K562 (cell line): ENCODE results near the gene ANKLE1. TPM values are rescaled to one million over a fixed set of nuclear protein-coding genes. Genes with fewer than 3 reads are reported as not detected.
A peak's percentile ranks its signal among the peaks of the same experiment; 100 is the strongest.

ENCODE experiments used
- BRCA1 ChIP-seq, 2 experiments: fragments of 450-650 bp in 1 of 2; sonication (generic) in 1 of 2; formaldehyde crosslinking in 1 of 2; IDR thresholded peaks; 2 replicates each; pipeline versions ENCODE4 v1.5.0 to v1.6.1; 2017 to 2020; ENCODE audit warnings: mild to moderate bottlenecking in 1 of 2, missing genetic modification reagents in 1 of 2
- FOXP1 ChIP-seq: sonication (generic); formaldehyde crosslinking; IDR thresholded peaks from 2 replicates; pipeline ENCODE4 v1.8.0; 2022; ENCODE audit warnings: mild to moderate bottlenecking, missing genetic modification reagents
- HOMEZ ChIP-seq: fragments of 250-450 bp; sonication (Bioruptor Pico); IDR thresholded peaks from 2 replicates; pipeline ENCODE4 v1.4.0; 2020; ENCODE audit warnings: mild to moderate bottlenecking, moderate library complexity
- JUN ChIP-seq, 2 experiments: sonication (generic) in 1 of 2; formaldehyde crosslinking in 1 of 2; IDR thresholded peaks; 2 replicates each; pipeline versions ENCODE4 v1.6.1 to v1.8.0; 2012 to 2022; ENCODE audit warnings: borderline replicate concordance in 2 of 2, mild to moderate bottlenecking in 2 of 2, improper control_type of control experiment in 1 of 2, low read depth in 1 of 2, low read length in 1 of 2, missing genetic modification reagents in 1 of 2
- MYC ChIP-seq, 2 experiments: fragments of 250-450 bp in 1 of 2; sonication (Bioruptor Pico) in 1 of 2; IDR thresholded peaks; 2 replicates each; pipeline versions ENCODE4 v1.5.1 to v1.6.1; 2012 to 2021; ENCODE audit warnings: low read depth in 2 of 2, borderline replicate concordance in 1 of 2, improper control_type of control experiment in 1 of 2, low read length in 1 of 2, mild to moderate bottlenecking in 1 of 2, moderate library complexity in 1 of 2
- PHB ChIP-seq: fragments of 250-450 bp; sonication (Bioruptor Pico); IDR thresholded peaks from 2 replicates; pipeline ENCODE4 v1.5.0; 2021
- PTRF ChIP-seq: fragments of 450-650 bp; IDR thresholded peaks from 2 replicates; pipeline ENCODE4 v1.6.1; 2016; ENCODE audit warnings: mild to moderate bottlenecking, missing genetic modification characterization, missing compliant biosample characterization
- RB1 ChIP-seq: fragments of 450-650 bp; IDR thresholded peaks from 2 replicates; pipeline ENCODE4 v1.6.1; 2017; ENCODE audit warnings: low read depth, mild to moderate bottlenecking
- RREB1 ChIP-seq: fragments of 250-450 bp; sonication (Bioruptor Pico); IDR thresholded peaks from 2 replicates; pipeline ENCODE4 v1.4.0; 2020
- SMARCC2 ChIP-seq: fragments of 450-650 bp; IDR thresholded peaks from 2 replicates; pipeline ENCODE4 v1.6.1; 2017; ENCODE audit warnings: antibody characterized with exemption, moderate library complexity, mild to moderate bottlenecking, low read depth
- SRF ChIP-seq, 2 experiments: fragments of 250-450, 450-650 bp in 1 of 2; sonication (Bioruptor Pico) in 1 of 2; sonication (generic) in 1 of 2; formaldehyde crosslinking; IDR thresholded peaks; 2 replicates each; pipeline versions ENCODE4 v1.5.0 to v1.5.1; 2020 to 2022; ENCODE audit warnings: mild to moderate bottlenecking in 1 of 2, missing genetic modification reagents in 1 of 2
- STAT5B ChIP-seq: fragments of 250-450 bp; sonication (Bioruptor Pico); IDR thresholded peaks from 2 replicates; pipeline ENCODE4 v1.8.0; 2021; ENCODE audit warnings: mild to moderate bottlenecking, inconsistent platforms
- TRIM28 ChIP-seq: fragments of 450-650 bp; IDR thresholded peaks from 2 replicates; pipeline ENCODE4 v1.6.1; 2017
- XRCC3 ChIP-seq: fragments of 450-650 bp; IDR thresholded peaks from 2 replicates; pipeline ENCODE4 v1.6.1; 2017; ENCODE audit warnings: mild to moderate bottlenecking, moderate library complexity
- ZC3H8 ChIP-seq: fragments of 450-650 bp; IDR thresholded peaks from 2 replicates; pipeline ENCODE4 v1.6.1; 2017
- ZFP91 ChIP-seq: sonication (generic); formaldehyde crosslinking; IDR thresholded peaks from 2 replicates; pipeline ENCODE4 v1.8.0; 2022; ENCODE audit warnings: mild to moderate bottlenecking, missing genetic modification reagents
- ZNF311 ChIP-seq: fragments of 250-450 bp; sonication (Bioruptor Pico); IDR thresholded peaks from 2 replicates; pipeline ENCODE4 v1.4.0; 2020; ENCODE audit warnings: mild to moderate bottlenecking, moderate library complexity
- ZNF431 ChIP-seq: sonication (generic); formaldehyde crosslinking; IDR thresholded peaks from 2 replicates; pipeline ENCODE4 v1.8.0; 2022; ENCODE audit warnings: mild to moderate bottlenecking, missing genetic modification reagents
- polyA plus RNA-seq, 8 experiments: library from polyadenylated mRNA; depleted of rRNA in 4 of 8; stranded (reverse) in 5 of 8; unstranded in 3 of 8; fragments of >200 nt; fragmentation: Nextera tagmentation in 2 of 8; fragmentation: Illumina TruSeq in 1 of 8; extraction: Ambion mirVana in 2 of 8; extraction: Trizol in 1 of 8; gene quantifications; 2 replicates each; pipeline versions ENCODE4 v1.2.1 to v1.2.3, GENCODE V29; 2011 to 2014; ENCODE audit warnings: inconsistent platforms in 1 of 8, missing spikeins in 1 of 8
- total RNA-seq, 7 experiments: library from RNA; depleted of rRNA in 6 of 7; stranded (reverse); fragments of >200 nt in 6 of 7; fragmentation: Illumina TruSeq in 2 of 7; extraction: Trizol in 2 of 7; gene quantifications; 2 replicates each; pipeline versions ENCODE4 v1.2.1 to v1.2.3, GENCODE V29; 2011 to 2021; ENCODE audit warnings: low replicate concordance in 1 of 7

The ANKLE1 gene
- total and polyA plus RNA-seq, 9 of the 15 experiments (the other 6 are each of a cell fraction or from before 2014, with no cell fraction given), result 0.63 to 9.2 (median 2.9) TPM

- TF ChIP-seq RREB1 (CRISPR knock-in tag), result peak; percentile 64
- TF ChIP-seq BRCA1 (IDR thresholded peaks at IDR 0.05), result no peak
- 0 out of 2 replicates have a peak, but pooled peaks have one; percentile 44 for TF ChIP-seq BRCA1 (CRISPR knock-in tag; IDR thresholded peaks at IDR 0.05)
- TF ChIP-seq SMARCC2, result peak; percentile 31; the same call in 1 of the 2 replicates
- no peak for TF ChIP-seq TRIM28
- no peak for TF ChIP-seq XRCC3
- TF ChIP-seq SRF (CRISPR knock-in tag; IDR thresholded peaks at IDR 0.05), result 0 out of 4 replicates have a peak, but pooled peaks of 1 of the 2 experiments have one; percentile 20
- TF ChIP-seq ZNF311 (CRISPR knock-in tag), result no peak
- TF ChIP-seq RB1, result peak; percentile 86
- TF ChIP-seq FOXP1, result peak; percentile 49; the same call in 1 of the 2 replicates
- TF ChIP-seq JUN (IDR thresholded peaks at IDR 0.05; ENCODE audit: borderline replicate concordance, low read depth, low read length), result peak; percentile 8; the same call in 1 of the 2 replicates
- TF ChIP-seq JUN (CRISPR knock-in tag; IDR thresholded peaks at IDR 0.05; ENCODE audit: borderline replicate concordance), result 0 out of 2 replicates have a peak, but pooled peaks have one; percentile 74
- no peak for TF ChIP-seq PTRF (tag)
- TF ChIP-seq ZC3H8, result no peak
- peak; percentile 96 for TF ChIP-seq MYC (IDR thresholded peaks at IDR 0.05; ENCODE audit: low read depth, low read length)
- peak; percentile 80; the same call in 1 of the 2 replicates for TF ChIP-seq MYC (CRISPR knock-in tag; IDR thresholded peaks at IDR 0.05; ENCODE audit: borderline replicate concordance, low read depth)
- TF ChIP-seq ZNF431 (CRISPR knock-in tag), result peak; percentile 74; the same call in 1 of the 2 replicates
- TF ChIP-seq PHB (CRISPR knock-in tag), result peak; percentile 66; the same call in 1 of the 2 replicates
- no peak for TF ChIP-seq HOMEZ (CRISPR knock-in tag)
- no peak for TF ChIP-seq ZFP91 (CRISPR knock-in tag)
- no peak for TF ChIP-seq STAT5B
Measured at GRCh38 chr19:17235300-17235970, 46.3 kb upstream of the ANKLE1 start (continued).
